Smooth muscle cell of the pulmonary artery (primary cell): ENCODE measurements around the gene AKNAD1. TPM values are rescaled to one million over a fixed set of nuclear protein-coding genes. Genes with fewer than 3 reads are reported as not detected.

Experiments
- total RNA-seq: library from RNA; depleted of rRNA; stranded (reverse); fragments of >200 nt; gene quantifications from 2 replicates; pipeline ENCODE4 v1.2.3, GENCODE V29; 2014

Gene AKNAD1, protein sequence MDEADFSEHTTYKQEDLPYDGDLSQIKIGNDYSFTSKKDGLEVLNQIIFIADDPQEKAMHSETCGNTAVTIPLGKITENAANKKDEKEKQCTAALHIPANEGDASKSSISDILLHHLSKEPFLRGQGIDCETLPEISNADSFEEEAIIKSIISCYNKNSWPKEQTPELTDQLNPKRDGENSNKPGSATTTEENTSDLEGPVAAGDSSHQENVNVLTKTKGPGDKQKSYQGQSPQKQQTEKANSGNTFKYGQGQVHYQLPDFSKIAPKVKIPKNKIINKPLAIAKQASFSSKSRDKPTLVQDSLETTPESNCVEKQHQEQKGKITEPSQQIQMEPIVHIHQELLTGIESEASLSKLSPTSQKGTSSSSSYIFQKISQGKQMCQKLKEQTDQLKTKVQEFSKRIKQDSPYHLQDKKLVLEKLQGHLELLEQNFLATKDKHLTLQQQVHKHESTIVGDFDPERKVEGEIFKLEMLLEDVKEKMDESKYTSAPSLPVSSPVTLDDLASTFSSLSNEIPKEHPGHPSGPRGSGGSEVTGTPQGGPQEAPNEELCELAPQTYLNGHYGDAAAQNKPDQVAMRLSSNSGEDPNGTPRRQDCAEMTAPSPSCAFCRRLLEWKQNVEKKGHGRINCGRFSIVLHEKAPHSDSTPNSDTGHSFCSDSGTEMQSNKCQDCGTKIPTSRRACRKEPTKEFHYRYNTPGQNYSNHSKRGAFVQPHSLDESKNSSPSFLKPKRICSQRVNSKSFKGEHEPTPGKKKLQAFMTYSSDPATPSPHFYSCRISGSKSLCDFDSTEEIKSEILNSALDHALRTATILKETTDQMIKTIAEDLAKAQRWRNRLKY
- 0.33 TPM in 1 of 2 replicates, not detected in the other for total RNA-seq

DNA sequence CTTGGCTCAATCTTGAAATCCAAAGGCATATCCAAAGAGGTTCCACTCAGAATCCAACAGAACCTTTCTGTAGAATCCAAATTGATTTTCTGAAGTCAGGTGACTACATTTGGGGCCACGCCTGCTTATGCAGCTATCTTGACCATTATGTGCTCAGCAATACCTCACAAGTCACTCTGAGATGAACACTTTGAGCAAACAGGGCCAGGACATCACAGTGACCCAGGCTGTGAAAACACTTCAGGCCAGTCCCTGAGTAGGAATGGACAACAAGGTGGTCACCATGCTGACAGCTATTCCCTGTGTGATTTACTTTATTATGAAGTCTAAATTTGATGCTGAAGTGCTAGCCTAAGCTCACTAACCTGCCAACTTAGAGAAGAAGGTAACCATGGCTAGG, at the start of gene AKNAD1:
TSS of gene AKNAD1 (minus strand) at position 101 of the 400 bp plus-strand sequence. CDS start 4,430 bp downstream, outside the sequence.

Other genes with a start within 250 kb of the AKNAD1 start
- gene HENMT1, start 196.0 kb downstream of the AKNAD1 start, total RNA-seq = 1.9 and 3.4 TPM in 2 replicates
- gene PRPF38B, start 164.8 kb downstream of the AKNAD1 start, total RNA-seq = 13.2 and 13.9 TPM in 2 replicates
- gene FNDC7, start 144.2 kb downstream of the AKNAD1 start, total RNA-seq = 0.07 and 0.33 TPM in 2 replicates
- 40.9 and 53.8 TPM in 2 replicates for gene STXBP3, start 110.4 kb downstream of the AKNAD1 start, total RNA-seq
- gene GPSM2, start 19.9 kb upstream of the AKNAD1 start, total RNA-seq = 8.7 and 24.4 TPM in 2 replicates
- gene CLCC1, start 106.4 kb upstream of the AKNAD1 start, total RNA-seq = 38.9 and 49.0 TPM in 2 replicates
- gene WDR47, start 185.0 kb upstream of the AKNAD1 start, total RNA-seq = 20.7 and 22.1 TPM in 2 replicates
- 93.4 and 114 TPM in 2 replicates for gene TAF13, start 218.9 kb upstream of the AKNAD1 start, total RNA-seq
- 43.0 and 55.6 TPM in 2 replicates for gene TMEM167B, start 233.7 kb upstream of the AKNAD1 start, total RNA-seq